GM12878 (cell line): ENCODE measurements around the gene MBNL1. TPM values are rescaled to one million over a fixed set of nuclear protein-coding genes. Genes with fewer than 3 reads are reported as not detected.

ENCODE experiments used
- ATAC-seq: fragments of 200-7000 bp; cut with Tn5 transposase; 3 replicates; pipeline ENCODE4 v1.9.1; 2020; ENCODE audit warnings: mild to moderate bottlenecking, moderate library complexity
- BruUV-seq: library from RNA; stranded (reverse); fragments of 400-500 nt; replicated peaks from 2 replicates; lab custom pipeline; 2021; lab: Mats Ljungman, UMichigan
- CTCF ChIA-PET: fragments of 300-600 bp; sonication (Branson Sonifier 250); formaldehyde crosslinking; extraction: SDS; loops from one replicate; lab custom pipeline; 2021; ENCODE audit warnings: inconsistent platforms; lab: Yijun Ruan, JAX
- POLR2A ChIA-PET: fragments of 350-600 bp; formaldehyde crosslinking; extraction: SDS; loops from one replicate; lab custom pipeline; 2021; ENCODE audit warnings: inconsistent platforms; lab: Charles Lee
- RAD21 ChIA-PET: fragments of 300-600 bp; sonication (Branson Sonifier 250); formaldehyde crosslinking; loops from one replicate; lab custom pipeline; 2023; ENCODE audit warnings: antibody characterized with exemption; ENCODE audit not compliant: unreplicated experiment; lab: Charles Lee
- SMC1A ChIA-PET: fragments of 300-600 bp; sonication (Branson Sonifier 250); formaldehyde crosslinking; loops from one replicate; lab custom pipeline; 2023; ENCODE audit not compliant: unreplicated experiment, uncharacterized antibody; lab: Charles Lee
- DNase-seq: peaks from one replicate; pipeline ENCODE4 v3.0.0-alpha.2; 2011; ENCODE audit warnings: low read depth, low spot score
- FAIRE-seq: peaks from 3 replicates; lab custom pipeline; 2011; peaks lifted over from hg19 to GRCh38; lab: Jason Lieb, UNC
- H2AFZ ChIP-seq: 2 replicates; pipeline ENCODE4 v1.6.0; 2011; ENCODE audit warnings: low read depth, low read length, control low read depth; ENCODE audit not compliant: control insufficient read depth
- H3K27ac ChIP-seq: 2 replicates; pipeline ENCODE4 v1.5.1; 2011; ENCODE audit warnings: control low read depth; ENCODE audit not compliant: control insufficient read depth, insufficient read depth
- H3K27me3 ChIP-seq, 2 experiments: replicated peaks in 1 of 2; 2 replicates each; pipeline versions ENCODE4 v1.6.0 to v1.6.1; 2011; ENCODE audit warnings: low read length in 1 of 2; ENCODE audit not compliant: control insufficient read depth in 2 of 2, insufficient read depth in 2 of 2
- H3K36me3 ChIP-seq, 2 experiments: 2 replicates each; pipeline ENCODE4 v1.5.1; 2011; ENCODE audit warnings: low read length in 1 of 2; ENCODE audit not compliant: control insufficient read depth in 2 of 2, insufficient read depth in 2 of 2
- H3K4me1 ChIP-seq: 2 replicates; pipeline ENCODE4 v1.6.1; 2011; ENCODE audit warnings: mild to moderate bottlenecking, low read length, moderate library complexity, mixed read lengths; ENCODE audit not compliant: control insufficient read depth, insufficient read depth
- H3K4me2 ChIP-seq: 2 replicates; pipeline ENCODE4 v1.6.0; 2011; ENCODE audit warnings: control low read depth; ENCODE audit not compliant: control insufficient read depth, insufficient read depth
- H3K4me3 ChIP-seq: fragments of 200-600 bp; sonication (generic); 2 replicates; pipeline ENCODE4 v1.5.1; 2016
- H3K79me2 ChIP-seq: 2 replicates; pipeline ENCODE4 v1.6.0; 2011; ENCODE audit warnings: low read length; ENCODE audit not compliant: control insufficient read depth, insufficient read depth
- H3K9ac ChIP-seq: 2 replicates; pipeline ENCODE4 v1.8.0; 2011; ENCODE audit warnings: low read length, control low read depth, mixed read lengths; ENCODE audit not compliant: control insufficient read depth, insufficient read depth
- H3K9me3 ChIP-seq: replicated peaks from 3 replicates; pipeline ENCODE4 v1.5.1; 2011; ENCODE audit warnings: mild to moderate bottlenecking, low read length; ENCODE audit not compliant: control insufficient read depth, insufficient read depth
- H4K20me1 ChIP-seq: 2 replicates; pipeline ENCODE4 v1.6.0; 2011; ENCODE audit not compliant: control insufficient read depth, insufficient read depth
- ETV6 ChIP-seq, 2 experiments: fragments of 450-650 bp in 1 of 2; IDR thresholded peaks in 1 of 2; conservative IDR thresholded peaks in 1 of 2; 2 replicates each; pipeline ENCODE4 v1.6.1; 2014; ENCODE audit warnings: antibody characterized with exemption in 1 of 2, borderline replicate concordance in 1 of 2, low read depth in 1 of 2, mild to moderate bottlenecking in 1 of 2, moderate library complexity in 1 of 2
- IKZF2 ChIP-seq, 2 experiments: fragments of 450-650 bp; IDR thresholded peaks; 2 replicates each; pipeline ENCODE4 v1.6.1; 2017; ENCODE audit warnings: mild to moderate bottlenecking in 2 of 2, moderate library complexity in 2 of 2
- REST ChIP-seq: IDR thresholded peaks from 2 replicates; pipeline ENCODE4 v1.6.1; 2012; ENCODE audit warnings: mild to moderate bottlenecking, low read depth, low read length
- in situ Hi-C: fragments of 300-500 bp; cut with MboI; formaldehyde crosslinking; loops from 9 replicates; pipeline ENCODE4 v1.14.3; 2018; ENCODE audit warnings: mixed read lengths
- intact Hi-C: fragments of 100-400 bp; cut with micrococcal nuclease; formaldehyde crosslinking; loops from one replicate; pipeline ENCODE4 v1.14.2; 2022; ENCODE audit not compliant: unreplicated experiment
- polyA plus RNA-seq, 11 experiments: library from polyadenylated mRNA; depleted of rRNA in 4 of 11; unstranded in 6 of 11; stranded (reverse) in 5 of 11; fragments of >200 nt; fragmentation: Nextera tagmentation in 4 of 11; fragmentation: Illumina TruSeq in 1 of 11; extraction: Ambion mirVana in 4 of 11; extraction: Trizol in 1 of 11; gene quantifications; 1 replicate in 1 of 11; 2 replicates in 10 of 11; pipeline versions ENCODE4 v1.2.1 to v1.2.3, GENCODE V29; 2011 to 2016; ENCODE audit warnings: inconsistent platforms in 2 of 11, missing spikeins in 2 of 11, low read depth in 1 of 11
- total RNA-seq, 4 experiments: library from RNA; depleted of rRNA in 3 of 4; stranded (reverse); fragments of >200 nt in 3 of 4; fragmentation: Illumina TruSeq in 1 of 4; extraction: Trizol in 1 of 4; gene quantifications; 2 replicates each; pipeline versions ENCODE4 v1.2.1 to v1.2.3, GENCODE V29; 2013 to 2021

Gene MBNL1
- total and polyA plus RNA-seq, 10 of the 15 experiments (the other 5 are each of a cell fraction or from before 2014, with no cell fraction given) = 59.6 to 337 (median 143) TPM

- DNase-seq (no peak), ATAC-seq (no peak), FAIRE-seq (no peak)
- CTCF ChIA-PET = interaction anchor here (1.1 to 6.5 kb wide), 2 partner anchors 7 to 220 kb away, joined by 3 to 47 read pairs; no protein-coding TSS in a partner anchor
- H3K36me3 ChIP-seq = no peaks in the 10 kb centered on the region
- H2AFZ ChIP-seq = no peak overlapping the region
- RAD21 ChIA-PET = interaction anchor here (0.8 to 7.5 kb wide), 2 partner anchors 7 to 16 kb away, joined by 3 to 108 read pairs; no protein-coding TSS in a partner anchor
- SMC1A ChIA-PET = interaction anchor here (10.8 kb wide), 1 partner anchor 7 kb away, joined by 160 read pairs; no protein-coding TSS in a partner anchor
- peaks cover 19% of the 10 kb centered on the region for H3K79me2 ChIP-seq
- no peak overlapping the region for H3K9ac ChIP-seq
- no peak overlapping the region for H3K4me2 ChIP-seq
- in situ Hi-C loops (no loop called here), intact Hi-C loops (no loop called here)
- no TSS peak for BruUV-seq
- TF ChIP-seq IKZF2 (IDR thresholded peaks at IDR 0.05) (0 out of 4 replicates have a peak, but pooled peaks of 1 of the 2 experiments have one; percentile 12), ETV6 (conservative IDR thresholded peaks at IDR 0.05 in 1 of 2, IDR thresholded peaks at IDR 0.05 in 1 of 2; ENCODE audit: borderline replicate concordance in 1 of 2, low read depth in 1 of 2) (peak in 1 of 2 experiments; percentile 86; a peak in 2 of 4 replicates), REST (no peak)
- no peaks in the 10 kb centered on the region for H4K20me1 ChIP-seq
- POLR2A ChIA-PET = no interaction called here
- H3K9me3 ChIP-seq = peaks cover 4% of the 10 kb centered on the region
- H3K27me3 ChIP-seq = no peaks in the 10 kb centered on the region
- no peak overlapping the region for H3K27ac ChIP-seq
- peaks cover 28% of the 10 kb centered on the region for H3K4me1 ChIP-seq
- no peak overlapping the region for H3K4me3 ChIP-seq
Measured at GRCh38 chr3:152251916-152252315, 16.8 kb upstream of the MBNL1 start.
